Astrocyte (in vitro differentiated cells and primary cell): ENCODE results near the gene HSD17B12.

Experiments used
- EZH2 ChIP-seq: IDR thresholded peaks from 2 replicates; pipeline ENCODE4 v1.6.1; 2012; ENCODE audit warnings: mild to moderate bottlenecking, low read length, inconsistent platforms; ENCODE audit not compliant: insufficient read depth
- TF ChIP-seq, protein P1 (sequence below): IDR thresholded peaks from 2 replicates; pipeline ENCODE4 v1.5.1; 2011; ENCODE audit warnings: low read depth, mild to moderate bottlenecking, inconsistent platforms, low read length, moderate library complexity; ENCODE audit not compliant: insufficient read depth

DNA sequence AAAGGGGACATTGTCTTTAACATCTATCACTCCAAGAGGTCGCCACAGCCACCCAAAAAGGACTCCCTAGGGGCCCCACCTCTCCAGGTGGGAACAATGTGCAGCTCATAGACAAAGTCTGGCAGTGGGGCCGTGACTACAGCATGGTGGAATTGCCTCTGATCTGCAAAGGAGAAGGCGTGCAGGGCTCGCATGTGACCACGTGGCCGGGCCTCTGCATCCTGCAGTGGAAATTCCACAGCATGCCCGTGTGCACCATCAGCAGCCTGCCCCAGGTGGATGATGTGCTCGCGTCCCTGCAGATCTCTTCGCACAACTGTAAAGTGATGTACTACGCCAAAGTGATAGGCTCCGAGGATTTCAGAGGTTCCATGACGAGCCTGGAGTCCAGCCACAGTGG is 218.6 kb downstream of the HSD17B12 start:
- TF ChIP-seq, protein P1, sequence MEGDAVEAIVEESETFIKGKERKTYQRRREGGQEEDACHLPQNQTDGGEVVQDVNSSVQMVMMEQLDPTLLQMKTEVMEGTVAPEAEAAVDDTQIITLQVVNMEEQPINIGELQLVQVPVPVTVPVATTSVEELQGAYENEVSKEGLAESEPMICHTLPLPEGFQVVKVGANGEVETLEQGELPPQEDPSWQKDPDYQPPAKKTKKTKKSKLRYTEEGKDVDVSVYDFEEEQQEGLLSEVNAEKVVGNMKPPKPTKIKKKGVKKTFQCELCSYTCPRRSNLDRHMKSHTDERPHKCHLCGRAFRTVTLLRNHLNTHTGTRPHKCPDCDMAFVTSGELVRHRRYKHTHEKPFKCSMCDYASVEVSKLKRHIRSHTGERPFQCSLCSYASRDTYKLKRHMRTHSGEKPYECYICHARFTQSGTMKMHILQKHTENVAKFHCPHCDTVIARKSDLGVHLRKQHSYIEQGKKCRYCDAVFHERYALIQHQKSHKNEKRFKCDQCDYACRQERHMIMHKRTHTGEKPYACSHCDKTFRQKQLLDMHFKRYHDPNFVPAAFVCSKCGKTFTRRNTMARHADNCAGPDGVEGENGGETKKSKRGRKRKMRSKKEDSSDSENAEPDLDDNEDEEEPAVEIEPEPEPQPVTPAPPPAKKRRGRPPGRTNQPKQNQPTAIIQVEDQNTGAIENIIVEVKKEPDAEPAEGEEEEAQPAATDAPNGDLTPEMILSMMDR = no peak
- TF ChIP-seq EZH2 = no peak
